T-cell (primary cell): ENCODE measurements around the gene KRT33A. TPM values are rescaled to one million over a fixed set of nuclear protein-coding genes. Genes with fewer than 3 reads are reported as not detected.

Experiments used
- ATAC-seq, 4 experiments: fragments of 200-7000 bp in 3 of 4; fragments of 150-1000 bp in 1 of 4; cut with Tn5 transposase; replicated peaks in 1 of 4; 1 replicate in 3 of 4; 2 replicates in 1 of 4; pipeline ENCODE4 v1.10.0; 2021; ENCODE audit warnings: moderate library complexity in 3 of 4, mild to moderate bottlenecking in 2 of 4, moderate number of reproducible peaks in 1 of 4
- CTCF ChIA-PET, 2 donors: fragments of 300-600 bp; sonication (Branson Sonifier 250); formaldehyde crosslinking; loops; one replicate each; lab custom pipeline; 2022; ENCODE audit warnings: antibody characterized with exemption in 2 of 2; lab: Charles Lee
- POLR2A ChIA-PET, 2 donors: fragments of 300-600 bp; sonication (Branson Sonifier 250); formaldehyde crosslinking; loops; one replicate each; lab custom pipeline; 2022; ENCODE audit warnings: antibody characterized with exemption in 2 of 2; lab: Charles Lee
- DNase-seq, 35 experiments: peaks; one replicate each; pipeline versions ENCODE4 v3.0.0 to v3.0.0-alpha.2; 2013 to 2023
- H3K27ac ChIP-seq: one replicate; pipeline ENCODE4 v1.5.1; 2013; ENCODE audit warnings: low read length
- H3K27me3 ChIP-seq, 2 experiments: replicated peaks in 1 of 2; 1 replicate in 1 of 2; 2 replicates in 1 of 2; pipeline versions ENCODE4 v1.6.1 to v1.7.0; 2013; ENCODE audit warnings: low read length in 1 of 2, mixed read lengths in 1 of 2; ENCODE audit not compliant: control insufficient read depth in 2 of 2, insufficient read depth in 2 of 2; ENCODE audit errors: extremely low read depth in 1 of 2
- H3K36me3 ChIP-seq, 2 donors: 1 replicate in 1 of 2; 2 replicates in 1 of 2; pipeline versions ENCODE4 v1.6.1 to v1.7.0; 2013; ENCODE audit warnings: low read length in 1 of 2; ENCODE audit not compliant: control insufficient read depth in 2 of 2, insufficient read depth in 1 of 2; ENCODE audit errors: extremely low read depth in 1 of 2
- H3K4me1 ChIP-seq, 2 experiments: 1 replicate in 1 of 2; 2 replicates in 1 of 2; pipeline versions ENCODE4 v1.6.1 to v1.7.0; 2013; ENCODE audit warnings: low read length in 2 of 2, mixed read lengths in 1 of 2; ENCODE audit not compliant: insufficient read depth in 2 of 2, control insufficient read depth in 1 of 2; ENCODE audit errors: extremely low read depth in 1 of 2
- H3K4me3 ChIP-seq, 2 donors: 1 replicate in 1 of 2; 2 replicates in 1 of 2; pipeline versions ENCODE4 v1.5.1 to v1.7.0; 2013; ENCODE audit warnings: mild to moderate bottlenecking in 2 of 2, low read length in 1 of 2, moderate library complexity in 1 of 2; ENCODE audit not compliant: control insufficient read depth in 1 of 2; ENCODE audit errors: extremely low read depth in 1 of 2
- H3K9me3 ChIP-seq: 2 replicates; pipeline ENCODE4 v1.7.0; 2013
- H3K27ac Mint-ChIP-seq, 2 donors: one replicate each; pipeline ENCODE4 v1.8.0; 2020 to 2021; ENCODE audit warnings: mild to moderate bottlenecking in 2 of 2, mixed read lengths in 2 of 2
- H3K27me3 Mint-ChIP-seq, 2 donors: one replicate each; pipeline ENCODE4 v1.8.0; 2021 to 2022; ENCODE audit warnings: mixed read lengths in 2 of 2
- H3K36me3 Mint-ChIP-seq: one replicate; pipeline ENCODE4 v1.8.0; 2021; ENCODE audit warnings: mixed read lengths
- H3K4me1 Mint-ChIP-seq, 3 donors: one replicate each; pipeline ENCODE4 v1.8.0; 2020 to 2022; ENCODE audit warnings: mixed read lengths in 3 of 3, mild to moderate bottlenecking in 1 of 3
- H3K4me3 Mint-ChIP-seq, 3 donors: one replicate each; pipeline ENCODE4 v1.8.0; 2020 to 2022; ENCODE audit warnings: mild to moderate bottlenecking in 3 of 3, mixed read lengths in 3 of 3, moderate library complexity in 3 of 3
- H3K9me3 Mint-ChIP-seq, 3 donors: one replicate each; pipeline ENCODE4 v1.8.0; 2020 to 2022; ENCODE audit warnings: mixed read lengths in 3 of 3
- WGBS: methylation state at CpG from one replicate; pipeline ENCODE4 v1.1.5; 2013; ENCODE audit warnings: missing lambda C conversion rate; ENCODE audit not compliant: insufficient coverage; 5-methylcytosine and 5-hydroxymethylcytosine counted together
- total RNA-seq, 35 experiments: library from RNA in 6 of 35; stranded (reverse) in 6 of 35; fragments of 120-200 nt in 1 of 35; gene quantifications; one replicate each; pipeline versions ENCODE4 v1.2.1 to v1.2.4 and lab custom pipeline; 2013 to 2026

Gene KRT33A
- total RNA-seq, 5 donors from 2014 or later (not counting 1 experiment from before 2014, with no cell fraction given), result not detected

DNA sequence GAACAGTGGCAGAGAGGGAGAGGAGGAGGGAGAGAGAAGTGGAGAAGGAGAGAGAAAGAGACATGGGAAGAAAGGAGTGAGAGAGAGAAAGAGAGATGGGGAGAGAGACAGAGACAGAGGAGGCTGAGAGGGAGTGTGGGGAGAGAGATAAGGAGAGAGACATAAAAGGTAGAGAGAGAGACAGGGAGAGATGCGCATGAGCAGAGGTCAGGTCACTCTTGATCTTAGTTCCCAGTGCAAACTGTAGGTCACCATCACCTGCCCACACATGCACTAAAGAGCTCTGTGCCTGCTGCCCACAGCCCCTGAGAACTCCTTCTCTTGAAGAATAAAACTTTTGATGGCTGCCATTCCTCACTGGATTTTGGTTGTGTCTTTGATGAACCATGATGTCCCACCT, 14.9 kb downstream of the KRT33A start:
- ChIA-PET POLR2A (no interaction called here), CTCF (interaction anchor here in 1 of 2 donors (0.5 kb wide), 1 partner anchor 13 kb away, joined by 3 read pairs; no protein-coding TSS in a partner anchor)
- Mint-ChIP-seq H3K4me1 (peaks cover 68 to 77% (median 73%) of the 10 kb centered on the region in 3 donors), H3K36me3 (no peaks in the 10 kb centered on the region), H3K27ac (peak overlapping the region; percentile 63 to 77), H3K27me3 (no peaks in the 10 kb centered on the region), H3K4me3 (peak overlapping the region in 1 of 3 donors; percentile 47), H3K9me3 (no peaks in the 10 kb centered on the region)
- no CpG with 5 or more reads among the region's 1 CpG for WGBS
- peaks cover 25 to 62% of the 10 kb centered on the region in 2 experiments for H3K4me1 ChIP-seq
- no peak for ATAC-seq
- H3K36me3 ChIP-seq, result no peaks in the 10 kb centered on the region
- no peak overlapping the region for H3K27ac ChIP-seq
- no peaks in the 10 kb centered on the region for H3K9me3 ChIP-seq
- no peaks in the 10 kb centered on the region for H3K27me3 ChIP-seq
- H3K4me3 ChIP-seq, result no peak overlapping the region
- DNase-seq, result no peak

DNA sequence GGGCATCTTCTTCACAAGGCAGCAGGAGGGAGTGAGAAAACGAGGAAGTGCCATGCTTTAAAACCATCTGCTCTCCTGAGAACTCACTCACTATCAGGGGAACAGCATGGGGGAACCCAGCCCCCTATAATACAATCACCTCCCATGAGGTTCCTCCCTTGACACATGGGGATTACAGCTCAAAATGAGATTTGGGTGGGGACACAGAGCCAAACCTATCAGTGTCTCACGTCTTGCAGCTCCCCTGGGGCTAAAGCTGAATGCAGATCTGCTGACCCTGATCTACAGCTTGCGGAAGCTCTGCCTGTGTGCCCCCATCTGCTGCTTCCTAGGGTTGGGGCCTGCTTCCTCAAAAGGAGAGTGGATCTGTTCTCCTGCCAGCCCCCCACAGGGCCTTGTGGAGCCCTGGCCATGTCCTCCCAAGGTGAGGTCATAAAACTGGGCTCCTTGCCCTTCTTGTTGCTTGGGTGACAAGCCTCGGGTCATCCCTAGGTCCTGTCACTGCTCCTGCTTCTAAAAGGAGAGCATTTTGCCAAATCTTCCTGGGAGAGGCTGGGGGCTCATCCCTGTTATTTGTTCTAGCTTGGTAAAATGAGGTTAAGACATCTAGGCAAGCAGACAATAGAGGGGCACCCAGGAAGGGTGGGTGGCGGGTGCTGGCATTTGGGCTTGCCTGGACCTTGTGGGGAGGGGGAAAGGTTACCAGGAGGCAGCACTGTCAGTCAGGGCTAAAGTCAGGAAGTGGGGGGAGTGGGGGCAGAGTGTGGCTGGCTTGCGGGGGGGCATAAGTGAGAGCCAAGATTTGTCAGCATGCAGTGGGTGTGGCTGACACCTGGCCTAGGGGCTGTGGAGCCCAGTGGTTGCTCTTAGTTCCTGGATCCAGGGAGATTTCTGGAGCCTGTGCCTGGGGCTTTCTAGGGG, 16.0 kb downstream of the KRT33A start:
- peak overlapping the region in 1 of 3 donors; percentile 53 for H3K4me3 Mint-ChIP-seq
- Histone ChIP-seq H3K4me3 (no peak overlapping the region), H3K36me3 (no peaks in the 10 kb centered on the region), H3K27me3 (no peaks in the 10 kb centered on the region), H3K27ac (no peak overlapping the region), H3K4me1 (peaks cover 18 to 51% of the 10 kb centered on the region in 2 experiments), H3K9me3 (no peaks in the 10 kb centered on the region)
- peak overlapping the region; percentile 23 to 77 for H3K27ac Mint-ChIP-seq
- ChIA-PET CTCF (interaction anchor here in 1 of 2 donors (0.8 kb wide), 1 partner anchor 691 kb away, joined by 6 read pairs; no protein-coding TSS in a partner anchor), POLR2A (no interaction called here)
- WGBS, result 70% methylated on average over 5 of the region's 6 CpGs
- no peaks in the 10 kb centered on the region for H3K9me3 Mint-ChIP-seq
- peak in 4 of 35 experiments; percentile 17 to 39 (median 20) for DNase-seq
- H3K27me3 Mint-ChIP-seq, result no peaks in the 10 kb centered on the region
- peaks cover 57 to 67% (median 62%) of the 10 kb centered on the region in 3 donors for H3K4me1 Mint-ChIP-seq
- ATAC-seq, result peak in 1 of 4 experiments; percentile 15
- H3K36me3 Mint-ChIP-seq, result no peaks in the 10 kb centered on the region

- Histone ChIP-seq H3K27ac (no peak overlapping the region), H3K36me3 (no peaks in the 10 kb centered on the region), H3K27me3 (no peaks in the 10 kb centered on the region), H3K4me3 (no peak overlapping the region), H3K4me1 (peaks cover 9 to 52% of the 10 kb centered on the region in 2 experiments), H3K9me3 (no peaks in the 10 kb centered on the region)
- ATAC-seq (no peak), DNase-seq (no peak)
- Mint-ChIP-seq H3K27ac (peak overlapping the region in 1 of 2 donors; percentile 57), H3K4me1 (peaks cover 49 to 62% (median 54%) of the 10 kb centered on the region in 3 donors), H3K27me3 (no peaks in the 10 kb centered on the region), H3K36me3 (no peaks in the 10 kb centered on the region), H3K9me3 (no peaks in the 10 kb centered on the region), H3K4me3 (peak overlapping the region in 1 of 3 donors; percentile 53)
- CTCF ChIA-PET, result interaction anchor here in 1 of 2 donors (0.6 kb wide), 1 partner anchor 1095 kb away, joined by 5 read pairs; no protein-coding TSS in a partner anchor
- WGBS, result 100% methylated on average over 2 of the region's 3 CpGs
- POLR2A ChIA-PET, result interaction anchor here in 1 of 2 donors (0.6 kb wide), 1 partner anchor 295 kb away, joined by 4 read pairs; no protein-coding TSS in a partner anchor
Measured at GRCh38 chr17:41333836-41334235, 16.8 kb downstream of the KRT33A start.

DNA sequence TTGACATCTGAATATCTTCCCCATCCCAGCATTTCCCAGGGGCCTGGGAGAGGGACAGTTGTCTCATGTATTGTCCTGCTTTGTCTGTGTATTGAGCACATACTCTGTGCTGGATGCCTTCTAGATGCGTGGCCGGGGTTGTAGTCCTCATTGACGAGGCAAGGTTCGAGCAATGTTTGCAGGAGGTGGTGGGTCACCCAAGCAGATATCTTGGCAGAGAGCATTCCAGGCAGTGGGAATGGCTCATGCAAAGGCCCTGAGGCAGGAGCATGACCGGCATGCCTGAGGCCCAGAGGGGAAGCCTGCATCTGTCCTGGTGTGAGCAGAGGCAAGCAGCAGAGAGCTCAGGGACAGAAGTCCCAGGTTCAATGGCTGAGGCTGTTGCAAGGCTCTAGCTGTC, 17.5 kb downstream of the KRT33A start:
- H3K27ac ChIP-seq, result no peak overlapping the region
- no peak overlapping the region for H3K4me3 ChIP-seq
- POLR2A ChIA-PET, result interaction anchor here in 1 of 2 donors (0.6 kb wide), 2 partner anchors 20 to 294 kb away, joined by 3 to 4 read pairs; no protein-coding TSS in a partner anchor
- H3K27ac Mint-ChIP-seq, result peak overlapping the region in 1 of 2 donors; percentile 34
- peaks cover 4 to 57% of the 10 kb centered on the region in 2 experiments for H3K4me1 ChIP-seq
- DNase-seq (no peak), ATAC-seq (no peak)
- no peaks in the 10 kb centered on the region for H3K9me3 Mint-ChIP-seq
- WGBS, result 96% methylated on average over 5 of the region's 5 CpGs
- H3K27me3 Mint-ChIP-seq, result no peaks in the 10 kb centered on the region
- H3K4me1 Mint-ChIP-seq, result peaks cover 49 to 62% (median 51%) of the 10 kb centered on the region in 3 donors
- peak overlapping the region in 1 of 3 donors; percentile 53 for H3K4me3 Mint-ChIP-seq
- H3K27me3 ChIP-seq, result no peaks in the 10 kb centered on the region
- H3K36me3 ChIP-seq, result no peaks in the 10 kb centered on the region
- no peaks in the 10 kb centered on the region for H3K36me3 Mint-ChIP-seq
- CTCF ChIA-PET, result no interaction called here
- no peaks in the 10 kb centered on the region for H3K9me3 ChIP-seq

GRCh38 chr17:41332239-41332638, 18.4 kb downstream of the KRT33A start:
- no peaks in the 10 kb centered on the region for H3K9me3 ChIP-seq
- CTCF ChIA-PET, result no interaction called here
- H3K27ac ChIP-seq, result no peak overlapping the region
- H3K4me3 ChIP-seq, result no peak overlapping the region
- H3K36me3 ChIP-seq, result no peaks in the 10 kb centered on the region
- POLR2A ChIA-PET, result no interaction called here
- DNase-seq (no peak), ATAC-seq (no peak)
- peaks cover 0 to 2% of the 10 kb centered on the region in 2 experiments for H3K27me3 ChIP-seq
- no peak overlapping the region for H3K4me3 Mint-ChIP-seq
- peaks cover 0 to 63% of the 10 kb centered on the region in 2 experiments for H3K4me1 ChIP-seq
- no peak overlapping the region for H3K27ac Mint-ChIP-seq
- peaks cover 46 to 60% (median 52%) of the 10 kb centered on the region in 3 donors for H3K4me1 Mint-ChIP-seq
- H3K9me3 Mint-ChIP-seq, result no peaks in the 10 kb centered on the region
- no peaks in the 10 kb centered on the region for H3K27me3 Mint-ChIP-seq
- no peaks in the 10 kb centered on the region for H3K36me3 Mint-ChIP-seq
- 62% methylated on average over 2 of the region's 2 CpGs for WGBS

DNA sequence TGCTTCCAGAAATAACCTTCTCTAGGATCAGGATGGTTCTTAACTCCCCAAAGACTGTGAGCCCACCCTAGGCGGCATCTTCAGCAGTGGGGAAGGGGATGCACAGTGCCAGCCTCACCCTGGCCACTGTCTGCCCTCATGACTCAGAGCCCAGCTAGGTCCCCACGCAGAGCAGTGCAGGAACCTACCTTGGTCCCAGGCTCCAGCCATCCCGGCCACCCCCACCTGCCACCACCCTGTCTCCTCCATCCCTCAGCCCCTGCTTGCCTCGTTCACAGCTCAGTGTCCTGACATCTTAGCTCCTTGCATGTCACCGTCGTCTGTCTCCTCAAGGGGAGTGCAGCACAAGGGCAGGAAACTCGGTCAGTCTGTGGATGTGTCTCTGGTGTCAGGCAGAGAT, 19.0 kb downstream of the KRT33A start:
- POLR2A ChIA-PET, result no interaction called here
- Histone ChIP-seq H3K36me3 (no peaks in the 10 kb centered on the region), H3K4me3 (no peak overlapping the region), H3K4me1 (peaks cover 0 to 65% of the 10 kb centered on the region in 2 experiments), H3K27me3 (peaks cover 0 to 2% of the 10 kb centered on the region in 2 experiments), H3K27ac (no peak overlapping the region), H3K9me3 (no peaks in the 10 kb centered on the region)
- CTCF ChIA-PET, result interaction anchor here in 1 of 2 donors (0.6 kb wide), 1 partner anchor 10 kb away, joined by 3 read pairs; no protein-coding TSS in a partner anchor
- H3K9me3 Mint-ChIP-seq, result no peaks in the 10 kb centered on the region
- no peak for ATAC-seq
- H3K27me3 Mint-ChIP-seq, result no peaks in the 10 kb centered on the region
- WGBS, result 78% methylated on average over 3 of the region's 7 CpGs
- no peak overlapping the region for H3K27ac Mint-ChIP-seq
- no peaks in the 10 kb centered on the region for H3K36me3 Mint-ChIP-seq
- DNase-seq, result no peak
- H3K4me1 Mint-ChIP-seq, result peaks cover 50 to 60% (median 58%) of the 10 kb centered on the region in 3 donors
- H3K4me3 Mint-ChIP-seq, result no peak overlapping the region
